ENCODE data around the gene ZNF432. TPM values are rescaled to one million over a fixed set of nuclear protein-coding genes. Genes with fewer than 3 reads are reported as not detected.
A peak's percentile ranks its signal among the peaks of the same experiment; 100 is the strongest.
"Not testable (repeated sequence)": the region's sequence is repeated elsewhere in the genome, so short reads cannot be mapped to it uniquely, and the experiment has no call there.

ZNF432 gene
- total RNA-seq, 1 donor from 2014 or later, result 10.3 TPM

DNA sequence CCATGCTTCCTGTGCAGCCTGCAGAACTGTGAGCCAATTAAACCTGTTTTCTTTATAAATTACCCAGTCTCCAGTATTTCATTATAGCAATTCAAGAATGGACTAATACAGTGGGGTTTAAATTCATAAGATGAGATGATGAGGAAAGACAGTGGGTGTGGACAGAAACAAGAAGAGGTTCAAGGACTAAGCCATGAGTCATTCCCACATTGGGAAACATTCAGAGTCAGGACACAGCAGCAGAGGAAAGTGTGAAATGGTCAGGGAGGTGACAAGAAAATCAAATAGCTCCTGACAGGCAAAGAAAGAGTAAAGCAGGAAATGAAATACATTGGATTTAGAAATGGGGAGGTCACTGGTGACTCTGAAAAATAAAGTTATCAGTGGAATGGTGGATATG, 37.8 kb upstream of the ZNF432 start:
- peaks cover 2% of the 10 kb centered on the region for H3K4me1 Mint-ChIP-seq (ENCODE audit: unreplicated experiment)
- peaks cover 3% of the 10 kb centered on the region for H3K27me3 Mint-ChIP-seq (ENCODE audit: unreplicated experiment)
- peak overlapping the region; percentile 66 for H3K4me3 Mint-ChIP-seq (ENCODE audit: unreplicated experiment)
- H3K27ac Mint-ChIP-seq (ENCODE audit: unreplicated experiment), result no peak overlapping the region
- peaks cover 82% of the 10 kb centered on the region for H3K36me3 Mint-ChIP-seq (ENCODE audit: low read depth, unreplicated experiment)
- H3K9me3 Mint-ChIP-seq (ENCODE audit: unreplicated experiment), result peaks cover 14% of the 10 kb centered on the region
- no peak for DNase-seq (ENCODE audit: low spot score)
- TF ChIP-seq, protein P1, sequence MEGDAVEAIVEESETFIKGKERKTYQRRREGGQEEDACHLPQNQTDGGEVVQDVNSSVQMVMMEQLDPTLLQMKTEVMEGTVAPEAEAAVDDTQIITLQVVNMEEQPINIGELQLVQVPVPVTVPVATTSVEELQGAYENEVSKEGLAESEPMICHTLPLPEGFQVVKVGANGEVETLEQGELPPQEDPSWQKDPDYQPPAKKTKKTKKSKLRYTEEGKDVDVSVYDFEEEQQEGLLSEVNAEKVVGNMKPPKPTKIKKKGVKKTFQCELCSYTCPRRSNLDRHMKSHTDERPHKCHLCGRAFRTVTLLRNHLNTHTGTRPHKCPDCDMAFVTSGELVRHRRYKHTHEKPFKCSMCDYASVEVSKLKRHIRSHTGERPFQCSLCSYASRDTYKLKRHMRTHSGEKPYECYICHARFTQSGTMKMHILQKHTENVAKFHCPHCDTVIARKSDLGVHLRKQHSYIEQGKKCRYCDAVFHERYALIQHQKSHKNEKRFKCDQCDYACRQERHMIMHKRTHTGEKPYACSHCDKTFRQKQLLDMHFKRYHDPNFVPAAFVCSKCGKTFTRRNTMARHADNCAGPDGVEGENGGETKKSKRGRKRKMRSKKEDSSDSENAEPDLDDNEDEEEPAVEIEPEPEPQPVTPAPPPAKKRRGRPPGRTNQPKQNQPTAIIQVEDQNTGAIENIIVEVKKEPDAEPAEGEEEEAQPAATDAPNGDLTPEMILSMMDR (IDR thresholded peaks at IDR 0.05; ENCODE audit: unreplicated experiment), result no peak

DNA sequence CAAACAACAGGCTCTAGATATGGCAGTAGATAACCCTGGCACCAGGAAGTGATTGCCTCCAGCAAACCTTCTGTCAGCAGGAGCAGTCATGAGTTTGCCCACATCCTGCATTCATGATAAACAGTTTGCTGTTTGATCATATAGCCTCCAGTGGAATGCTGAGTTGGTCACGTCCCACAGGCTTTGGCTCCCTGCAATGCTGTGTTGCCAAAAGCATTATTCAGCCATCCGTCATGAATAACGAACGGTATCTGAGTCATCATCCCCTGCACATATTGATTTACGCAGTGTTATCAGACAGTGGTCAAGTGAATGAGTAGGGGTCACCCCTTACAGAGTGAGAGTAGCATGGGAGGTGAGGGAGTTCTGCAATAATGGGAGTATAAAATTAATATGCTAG, 21.9 kb upstream of the ZNF432 start:
- H3K4me1 Mint-ChIP-seq (ENCODE audit: unreplicated experiment), result no peaks in the 10 kb centered on the region
- TF ChIP-seq, protein P1 (IDR thresholded peaks at IDR 0.05; ENCODE audit: unreplicated experiment), result no peak
- H3K27ac Mint-ChIP-seq (ENCODE audit: unreplicated experiment), result no peak overlapping the region
- DNase-seq (ENCODE audit: low spot score), result no peak
- H3K36me3 Mint-ChIP-seq (ENCODE audit: low read depth, unreplicated experiment), result peaks cover 90% of the 10 kb centered on the region
- H3K9me3 Mint-ChIP-seq (ENCODE audit: unreplicated experiment), result peaks cover 41% of the 10 kb centered on the region
- H3K27me3 Mint-ChIP-seq (ENCODE audit: unreplicated experiment), result peaks cover 10% of the 10 kb centered on the region
- H3K4me3 Mint-ChIP-seq (ENCODE audit: unreplicated experiment), result peak overlapping the region; percentile 76

DNA sequence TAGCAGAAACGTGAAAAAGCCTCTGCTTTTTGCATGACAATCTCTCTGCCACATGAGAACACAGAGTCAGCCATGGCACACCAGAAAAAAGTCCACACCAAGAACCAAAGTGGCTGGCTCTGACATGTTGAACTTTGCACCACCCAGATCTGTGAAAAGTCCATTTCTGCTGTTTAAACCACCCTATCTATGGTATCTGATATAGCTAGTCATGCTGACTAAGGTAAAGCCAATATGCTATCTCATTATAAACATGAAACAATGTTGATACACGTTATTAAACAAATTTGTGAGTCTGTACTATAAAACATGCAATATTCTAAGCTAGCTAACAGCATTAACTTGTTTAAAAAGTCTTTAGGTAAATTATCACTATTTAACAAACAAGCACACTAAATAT, 21.0 kb upstream of the ZNF432 start:
- no peak overlapping the region for H3K27ac Mint-ChIP-seq (ENCODE audit: unreplicated experiment)
- DNase-seq (ENCODE audit: low spot score), result no peak
- H3K4me3 Mint-ChIP-seq (ENCODE audit: unreplicated experiment), result peak overlapping the region; percentile 81
- H3K4me1 Mint-ChIP-seq (ENCODE audit: unreplicated experiment), result no peaks in the 10 kb centered on the region
- peaks cover 48% of the 10 kb centered on the region for H3K9me3 Mint-ChIP-seq (ENCODE audit: unreplicated experiment)
- peaks cover 90% of the 10 kb centered on the region for H3K36me3 Mint-ChIP-seq (ENCODE audit: low read depth, unreplicated experiment)
- TF ChIP-seq, protein P1 (IDR thresholded peaks at IDR 0.05; ENCODE audit: unreplicated experiment), result no peak
- H3K27me3 Mint-ChIP-seq (ENCODE audit: unreplicated experiment), result peaks cover 6% of the 10 kb centered on the region

DNA sequence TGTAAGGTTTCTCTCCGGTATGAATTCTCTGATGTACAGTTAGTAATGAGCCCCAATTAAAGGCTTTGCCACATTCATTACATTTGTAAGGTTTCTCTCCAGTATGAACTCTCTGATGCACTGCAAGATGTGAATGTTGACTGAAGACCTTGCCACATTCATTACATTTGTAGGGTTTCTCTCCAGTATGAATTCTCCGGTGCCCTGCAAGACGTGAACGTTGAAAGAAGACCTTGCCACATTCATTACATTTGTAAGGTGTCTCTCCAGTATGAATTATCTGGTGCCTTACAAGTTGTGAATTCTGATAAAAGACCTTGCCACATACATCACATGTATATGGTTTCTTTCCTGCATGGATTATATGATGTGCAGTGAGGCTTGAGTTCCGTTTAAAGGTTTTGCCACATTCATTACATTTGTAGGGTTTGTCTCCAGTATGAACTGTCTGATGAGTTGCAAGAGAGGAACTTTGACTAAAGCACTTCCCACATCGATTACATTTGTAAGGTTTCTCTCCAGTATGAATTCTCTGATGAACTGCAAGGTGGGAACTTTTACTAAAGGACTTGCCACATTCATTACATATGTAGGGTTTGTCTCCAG, 17.7 kb upstream of the ZNF432 start:
- Mint-ChIP-seq H3K4me1 (ENCODE audit: unreplicated experiment) (no peaks in the 10 kb centered on the region), H3K9me3 (ENCODE audit: unreplicated experiment) (peaks cover 57% of the 10 kb centered on the region), H3K36me3 (ENCODE audit: low read depth, unreplicated experiment) (peaks cover 86% of the 10 kb centered on the region), H3K4me3 (ENCODE audit: unreplicated experiment) (peak overlapping the region; percentile 52), H3K27me3 (ENCODE audit: unreplicated experiment) (peaks cover 7% of the 10 kb centered on the region), H3K27ac (ENCODE audit: unreplicated experiment) (no peak overlapping the region)
- TF ChIP-seq, protein P1 (IDR thresholded peaks at IDR 0.05; ENCODE audit: unreplicated experiment), result no peak
- DNase-seq (ENCODE audit: low spot score), result no peak

GRCh38 chr19:52065399-52065798, 16.8 kb upstream of the ZNF432 start:
- TF ChIP-seq, protein P1 (IDR thresholded peaks at IDR 0.05; ENCODE audit: unreplicated experiment), result no peak
- H3K4me1 Mint-ChIP-seq (ENCODE audit: unreplicated experiment), result no peaks in the 10 kb centered on the region
- no peak for DNase-seq (ENCODE audit: low spot score)
- H3K27ac Mint-ChIP-seq (ENCODE audit: unreplicated experiment), result no peak overlapping the region
- peak overlapping the region; percentile 52 for H3K4me3 Mint-ChIP-seq (ENCODE audit: unreplicated experiment)
- peaks cover 83% of the 10 kb centered on the region for H3K36me3 Mint-ChIP-seq (ENCODE audit: low read depth, unreplicated experiment)
- peaks cover 56% of the 10 kb centered on the region for H3K9me3 Mint-ChIP-seq (ENCODE audit: unreplicated experiment)
- peaks cover 5% of the 10 kb centered on the region for H3K27me3 Mint-ChIP-seq (ENCODE audit: unreplicated experiment)

GRCh38 chr19:52056480-52056879, 7.8 kb upstream of the ZNF432 start:
- not testable (repeated sequence) for H3K4me1 Mint-ChIP-seq (ENCODE audit: unreplicated experiment); DNase-seq (ENCODE audit: low spot score); H3K27ac Mint-ChIP-seq (ENCODE audit: unreplicated experiment); H3K27me3 Mint-ChIP-seq (ENCODE audit: unreplicated experiment)
- H3K9me3 Mint-ChIP-seq (ENCODE audit: unreplicated experiment), result peaks cover 25% of the 10 kb centered on the region
- peaks cover 40% of the 10 kb centered on the region for H3K36me3 Mint-ChIP-seq (ENCODE audit: low read depth, unreplicated experiment)
- H3K4me3 Mint-ChIP-seq (ENCODE audit: unreplicated experiment), result peak overlapping the region; percentile 17

GRCh38 chr19:52051736-52052135, 3.1 kb upstream of the ZNF432 start:
- Mint-ChIP-seq H3K9me3 (ENCODE audit: unreplicated experiment) (peaks cover 15% of the 10 kb centered on the region), H3K27me3 (ENCODE audit: unreplicated experiment) (peaks cover 18% of the 10 kb centered on the region), H3K36me3 (ENCODE audit: low read depth, unreplicated experiment) (peaks cover 25% of the 10 kb centered on the region)
- not testable (repeated sequence) for H3K4me3 Mint-ChIP-seq (ENCODE audit: unreplicated experiment); H3K4me1 Mint-ChIP-seq (ENCODE audit: unreplicated experiment); DNase-seq (ENCODE audit: low spot score); H3K27ac Mint-ChIP-seq (ENCODE audit: unreplicated experiment)

Data from endothelial cell (in vitro differentiated cells).